DMS 273 (cell line): ENCODE measurements around the gene DNAJB4.
"Not testable (repeated sequence)": the region's sequence is repeated elsewhere in the genome, so short reads cannot be mapped to it uniquely, and the experiment has no call there.

Experiments used
- DNase-seq: peaks from one replicate; lab custom pipeline; 2025; ENCODE audit not compliant: unreplicated experiment; lab: John Stamatoyannopoulos, UW

The DNAJB4 gene

DNA sequence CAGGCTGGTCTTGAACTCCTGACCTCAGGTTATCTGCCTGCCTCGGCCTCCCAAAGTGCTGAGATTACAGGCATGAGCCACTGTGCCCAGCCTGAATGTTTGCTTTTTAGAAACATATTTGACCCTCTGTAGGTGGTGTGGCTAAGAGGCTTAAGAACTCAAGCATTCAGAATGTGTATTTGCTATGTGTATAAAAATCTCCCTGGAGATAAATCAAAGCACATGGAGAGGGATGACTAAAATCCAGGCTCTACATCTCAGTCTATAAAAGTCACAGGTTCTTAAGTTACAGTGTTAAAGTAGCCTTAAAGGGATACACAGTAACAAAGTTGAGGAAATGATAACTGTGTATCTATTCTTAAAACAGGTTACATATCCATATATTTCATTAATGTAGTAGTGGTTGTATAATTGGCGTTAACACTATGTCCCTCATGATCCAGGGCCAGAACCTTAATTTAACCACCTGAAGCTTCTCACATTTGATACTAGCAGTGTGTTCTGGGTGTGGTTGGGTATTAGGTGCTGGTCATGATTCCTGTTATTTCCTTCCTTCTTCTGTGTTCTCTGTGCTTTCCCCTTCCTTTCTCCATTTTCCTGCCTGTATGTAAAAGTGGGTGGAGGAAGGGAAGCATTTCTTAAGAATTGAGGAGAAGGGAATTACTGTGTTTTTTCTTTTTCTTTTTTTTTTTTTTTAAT is 57.2 kb downstream of the DNAJB4 start:
- DNase-seq = no peak

- DNase-seq = not testable (repeated sequence)
Observed at GRCh38 chr1:78064886-78065285, 60.1 kb downstream of the DNAJB4 start.
